Psoas muscle (tissue), 8 donors: ENCODE measurements around the gene KCNH5. TPM values are rescaled to one million over a fixed set of nuclear protein-coding genes. Genes with fewer than 3 reads are reported as not detected.

ENCODE experiments used
- ATAC-seq, 4 donors: fragments of 200-7000 bp; cut with Tn5 transposase; one replicate each; pipeline ENCODE4 v1.9.1; 2020; ENCODE audit warnings: moderate library complexity in 3 of 4, mild to moderate bottlenecking in 2 of 4
- DNase-seq, 2 donors: peaks; one replicate each; pipeline ENCODE4 v3.0.0-alpha.2; 2020
- H3K27ac ChIP-seq: fragments of 200-600 bp; one replicate; pipeline ENCODE4 v1.8.0; 2022
- H3K27me3 ChIP-seq, 3 donors: fragments of 200-600 bp in 1 of 3; one replicate each; pipeline versions ENCODE4 v1.6.1 to v1.8.0; 2013 to 2022; ENCODE audit warnings: low read length in 2 of 3, mild to moderate bottlenecking in 2 of 3, moderate library complexity in 1 of 3; ENCODE audit not compliant: insufficient read depth in 3 of 3
- H3K36me3 ChIP-seq, 2 donors: fragments of 200-600 bp in 1 of 2; one replicate each; pipeline versions ENCODE4 v1.6.1 to v1.8.0; 2013 to 2022; ENCODE audit warnings: low read depth in 1 of 2, mild to moderate bottlenecking in 1 of 2, moderate library complexity in 1 of 2; ENCODE audit not compliant: insufficient read depth in 1 of 2
- H3K4me1 ChIP-seq: fragments of 200-600 bp; one replicate; pipeline ENCODE4 v1.8.0; 2022
- H3K4me3 ChIP-seq: fragments of 200-600 bp; one replicate; pipeline ENCODE4 v1.8.0; 2022; ENCODE audit warnings: mild to moderate bottlenecking
- H3K9me3 ChIP-seq: fragments of 200-600 bp; one replicate; pipeline ENCODE4 v1.8.0; 2022
- WGBS, 3 donors: extraction: QIAGEN DNeasy Blood & Tissue Kit; methylation state at CpG; one replicate each; pipeline versions ENCODE4 v1.1.6 to v1.1.7; 2013; 5-methylcytosine and 5-hydroxymethylcytosine counted together
- intact Hi-C, 2 donors: fragments of 100-400 bp; cut with DNase I; formaldehyde crosslinking; loops; one replicate each; pipeline versions ENCODE4 v1.11.0 to v1.14.2; 2022
- polyA plus RNA-seq, 3 donors: library from polyadenylated mRNA; stranded (reverse); fragments of 200-250 nt; gene quantifications; one replicate each; pipeline ENCODE4 v1.2.3, GENCODE V29; 2013
- total RNA-seq, 4 donors: library from RNA; stranded (reverse); fragmentation: NEBNext Ultra II Directional in 2 of 4; extraction: Animal tissue kit (Norgen Biotek cat#: 25700) in 2 of 4; gene quantifications; one replicate each; pipeline versions ENCODE4 v1.2.1 to v1.2.4, GENCODE V29; 2021 to 2023
- TF ChIP-seq, protein P1 (sequence below): fragments of 200-600 bp; IDR thresholded peaks from one replicate; pipeline ENCODE4 v1.8.0; 2022; ENCODE audit warnings: antibody characterized with exemption
- donor health status: healthy with polysubstance abuse.
- donor health status: DM: no; HTN: no; CAD: no; lungs with moderate emphysema.
- donor health status: Bipolar disorder and iron deficiency.
- donor health status: healthy.
- donor health status: DM: yes; HTN: yes; CAD: no.
- donor health status: DM: no; HTN: no; CAD: no.
- donor health status: DM: no; HTN: no; CAD: no.
- donor health status: DM: yes; HTN: yes; CAD: no.

KCNH5 gene
- total and polyA plus RNA-seq, 7 donors, result under 0.01 TPM; not detected in 6

DNA sequence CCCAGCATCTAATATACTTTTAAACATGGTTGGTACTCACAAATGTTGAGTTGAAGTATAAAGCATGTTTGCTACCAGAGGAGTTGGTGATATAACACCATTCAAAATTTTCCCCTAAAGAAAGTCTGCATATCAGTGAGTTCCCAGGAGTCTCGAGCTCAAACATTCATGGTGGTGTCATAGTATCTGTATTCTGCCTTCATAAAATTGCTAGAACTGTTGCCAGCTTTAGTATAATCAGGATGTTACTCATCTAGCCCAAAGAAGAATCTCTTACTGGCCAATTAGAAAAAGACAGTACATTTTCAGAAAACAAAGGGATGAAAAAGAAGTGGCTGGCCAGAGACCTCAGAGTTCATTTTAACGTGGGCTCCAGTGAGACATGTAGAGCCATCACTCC lies 374.7 kb downstream of the KCNH5 start:
- no peaks in the 10 kb centered on the region for H3K4me1 ChIP-seq
- ATAC-seq, result no peak
- no peaks in the 10 kb centered on the region for H3K27me3 ChIP-seq
- no peaks in the 10 kb centered on the region for H3K36me3 ChIP-seq
- no peaks in the 10 kb centered on the region for H3K9me3 ChIP-seq
- DNase-seq, result no peak
- H3K4me3 ChIP-seq, result no peak overlapping the region
- 65 to 78% (median 74%) methylated on average over 2 of the region's 2 CpGs for WGBS, 3 donors
- no peak overlapping the region for H3K27ac ChIP-seq
- TF ChIP-seq, protein P1, sequence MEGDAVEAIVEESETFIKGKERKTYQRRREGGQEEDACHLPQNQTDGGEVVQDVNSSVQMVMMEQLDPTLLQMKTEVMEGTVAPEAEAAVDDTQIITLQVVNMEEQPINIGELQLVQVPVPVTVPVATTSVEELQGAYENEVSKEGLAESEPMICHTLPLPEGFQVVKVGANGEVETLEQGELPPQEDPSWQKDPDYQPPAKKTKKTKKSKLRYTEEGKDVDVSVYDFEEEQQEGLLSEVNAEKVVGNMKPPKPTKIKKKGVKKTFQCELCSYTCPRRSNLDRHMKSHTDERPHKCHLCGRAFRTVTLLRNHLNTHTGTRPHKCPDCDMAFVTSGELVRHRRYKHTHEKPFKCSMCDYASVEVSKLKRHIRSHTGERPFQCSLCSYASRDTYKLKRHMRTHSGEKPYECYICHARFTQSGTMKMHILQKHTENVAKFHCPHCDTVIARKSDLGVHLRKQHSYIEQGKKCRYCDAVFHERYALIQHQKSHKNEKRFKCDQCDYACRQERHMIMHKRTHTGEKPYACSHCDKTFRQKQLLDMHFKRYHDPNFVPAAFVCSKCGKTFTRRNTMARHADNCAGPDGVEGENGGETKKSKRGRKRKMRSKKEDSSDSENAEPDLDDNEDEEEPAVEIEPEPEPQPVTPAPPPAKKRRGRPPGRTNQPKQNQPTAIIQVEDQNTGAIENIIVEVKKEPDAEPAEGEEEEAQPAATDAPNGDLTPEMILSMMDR, result no peak
- intact Hi-C loops, result no loop called here

DNA sequence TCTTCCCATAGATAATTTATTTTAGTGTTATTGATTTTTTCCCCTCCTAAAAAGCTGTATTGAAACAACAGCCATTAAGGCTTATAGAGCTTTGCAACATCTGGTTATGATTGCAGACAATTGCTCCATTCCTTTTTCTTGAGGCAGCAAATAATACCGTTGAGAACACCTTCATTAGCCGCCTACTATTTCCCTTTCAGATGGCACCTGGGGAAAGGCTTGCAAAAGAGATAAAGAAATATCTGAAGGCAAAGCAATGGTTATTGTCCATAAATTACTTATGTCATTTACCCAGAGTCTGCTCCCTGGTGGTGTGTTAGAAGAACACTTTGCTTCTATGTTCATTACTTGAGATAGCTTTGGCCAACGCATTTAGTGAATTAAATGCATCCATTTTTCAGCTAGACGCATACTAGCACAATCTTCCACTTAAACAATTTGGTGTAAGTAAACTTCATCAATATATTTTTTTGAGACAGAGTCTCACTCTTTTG lies 377.8 kb downstream of the KCNH5 start:
- no peaks in the 10 kb centered on the region for H3K4me1 ChIP-seq
- no peak for ATAC-seq
- H3K9me3 ChIP-seq, result no peaks in the 10 kb centered on the region
- H3K27me3 ChIP-seq, result no peaks in the 10 kb centered on the region
- H3K36me3 ChIP-seq, result no peaks in the 10 kb centered on the region
- WGBS, 3 donors, result 79 to 88% (median 86%) methylated on average over 4 of the region's 4 CpGs
- H3K27ac ChIP-seq, result no peak overlapping the region
- no peak for DNase-seq
- TF ChIP-seq, protein P1, result no peak
- intact Hi-C loops, result no loop called here
- H3K4me3 ChIP-seq, result no peak overlapping the region

DNA sequence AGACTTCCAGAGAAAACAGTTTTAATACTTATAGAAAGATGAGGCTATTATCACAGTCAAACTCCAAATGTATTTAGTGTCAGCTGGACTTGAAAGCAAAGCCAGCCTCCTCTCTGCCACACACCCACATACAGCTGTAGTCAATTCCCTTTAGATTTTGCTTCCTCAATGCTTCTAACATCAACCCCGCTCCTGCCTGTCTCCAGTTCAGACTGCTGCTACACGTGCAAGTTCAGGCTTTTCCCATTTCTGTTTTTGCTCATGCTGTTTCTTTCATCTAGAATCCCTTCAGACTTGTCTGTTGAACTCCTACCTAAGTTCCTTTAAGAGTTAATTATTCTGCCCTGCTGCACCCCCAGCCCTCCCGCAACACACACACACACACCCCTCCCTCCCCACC lies 380.0 kb downstream of the KCNH5 start:
- Histone ChIP-seq H3K36me3 (no peaks in the 10 kb centered on the region), H3K4me3 (no peak overlapping the region), H3K27ac (no peak overlapping the region), H3K4me1 (no peaks in the 10 kb centered on the region), H3K9me3 (no peaks in the 10 kb centered on the region), H3K27me3 (no peaks in the 10 kb centered on the region)
- ATAC-seq, result no peak
- intact Hi-C loops, result no loop called here
- whole genome bisulfite sequencing, 3 donors, result 0 to 15% (median 15%) methylated on average over 3 of the region's 3 CpGs
- DNase-seq, result no peak
- TF ChIP-seq, protein P1, result no peak

DNA sequence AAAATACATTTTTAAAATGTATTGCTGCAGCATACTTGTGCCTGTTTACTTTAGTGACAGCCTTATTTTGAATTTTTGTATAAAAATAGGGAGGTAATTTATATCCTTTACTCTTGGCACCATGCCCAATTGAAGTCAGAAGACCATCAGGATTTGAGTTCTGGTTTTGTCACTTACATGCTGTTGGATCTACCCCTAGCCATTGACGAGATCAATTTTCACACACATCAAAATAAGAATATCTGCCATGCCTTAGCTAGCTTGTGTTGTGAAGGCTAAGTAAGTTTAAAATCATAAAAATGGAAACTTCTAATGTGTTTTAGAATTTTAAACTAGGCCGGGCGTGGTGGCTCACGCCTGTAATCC lies 381.8 kb downstream of the KCNH5 start:
- ATAC-seq (no peak), DNase-seq (no peak)
- no peaks in the 10 kb centered on the region for H3K27me3 ChIP-seq
- intact Hi-C loops, result no loop called here
- WGBS, 3 donors, result 51 to 77% (median 62%) methylated on average over 4 of the region's 4 CpGs
- H3K9me3 ChIP-seq, result no peaks in the 10 kb centered on the region
- H3K4me1 ChIP-seq, result no peaks in the 10 kb centered on the region
- TF ChIP-seq, protein P1, result no peak
- no peaks in the 10 kb centered on the region for H3K36me3 ChIP-seq
- H3K4me3 ChIP-seq, result no peak overlapping the region
- no peak overlapping the region for H3K27ac ChIP-seq

DNA sequence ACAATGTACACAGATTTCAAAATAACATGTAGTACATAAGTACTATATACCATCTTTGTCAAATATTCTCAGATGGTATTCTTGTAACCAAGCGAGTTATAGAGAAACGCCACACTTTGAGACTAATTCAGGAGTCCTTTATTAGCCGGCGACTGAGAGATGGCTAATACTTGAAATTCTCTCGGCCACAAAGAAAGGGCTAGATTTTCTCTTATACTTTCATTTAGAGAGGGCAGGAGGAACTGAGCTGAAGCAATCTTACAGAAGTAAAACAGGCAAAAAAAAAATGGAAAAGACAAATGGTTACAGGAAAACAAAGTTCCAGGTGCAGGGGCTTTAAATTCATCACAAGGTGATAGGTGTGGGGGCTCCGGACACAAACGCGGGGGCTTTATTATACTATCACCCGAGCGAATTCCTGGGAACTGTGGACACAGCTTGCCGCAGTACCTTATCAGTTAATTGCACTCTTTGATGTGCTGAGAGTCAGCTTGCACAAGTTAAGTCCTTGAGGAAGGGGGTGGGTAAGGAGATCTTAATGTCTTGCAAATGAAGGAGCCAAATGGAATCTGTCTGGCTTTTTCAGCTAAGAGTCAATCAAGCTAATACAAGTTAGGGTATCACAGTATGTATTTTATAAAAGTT lies 382.3 kb downstream of the KCNH5 start:
- Histone ChIP-seq H3K9me3 (no peaks in the 10 kb centered on the region), H3K27me3 (no peaks in the 10 kb centered on the region), H3K36me3 (no peaks in the 10 kb centered on the region), H3K4me3 (no peak overlapping the region), H3K4me1 (no peaks in the 10 kb centered on the region), H3K27ac (no peak overlapping the region)
- TF ChIP-seq, protein P1, result no peak
- no peak for DNase-seq
- peak in 1 of 4 donors; percentile 42 for ATAC-seq
- intact Hi-C loops, result no loop called here
- WGBS, 3 donors, result 33 to 36% (median 35%) methylated on average over 11 of the region's 11 CpGs
